ENCODE data around the gene AMIGO3.

The AMIGO3 gene

GRCh38 chr3:49720855-49721595 lies 1.5 kb upstream of the AMIGO3 start:
- Histone ChIP-seq H3K9me3 (ENCODE audit: control insufficient read depth in 5 of 5, low read length in 5 of 5) (no peaks in the 10 kb centered on the region), H3K27me3 (ENCODE audit: control insufficient read depth in 5 of 5, insufficient read depth in 4 of 5, low read length in 5 of 5) (peaks cover 0 to 2% (median 0%) of the 10 kb centered on the region in 5 donors), H3K27ac (ENCODE audit: low read depth, low read length) (no peak overlapping the region), H3K4me1 (ENCODE audit: control insufficient read depth in 5 of 5, insufficient read depth in 5 of 5, low read length in 5 of 5) (peaks cover 8 to 52% (median 41%) of the 10 kb centered on the region in 5 donors), H3K36me3 (ENCODE audit: control insufficient read depth in 5 of 5, insufficient read depth in 5 of 5, low read length in 5 of 5) (peaks cover 0 to 35% (median 31%) of the 10 kb centered on the region in 5 donors), H3K4me3 (ENCODE audit: low read depth in 1 of 5, low read length in 5 of 5) (no peak overlapping the region), H3K9ac (ENCODE audit: low read length in 5 of 5) (peak overlapping the region in 1 of 5 donors; percentile 14)

DNA sequence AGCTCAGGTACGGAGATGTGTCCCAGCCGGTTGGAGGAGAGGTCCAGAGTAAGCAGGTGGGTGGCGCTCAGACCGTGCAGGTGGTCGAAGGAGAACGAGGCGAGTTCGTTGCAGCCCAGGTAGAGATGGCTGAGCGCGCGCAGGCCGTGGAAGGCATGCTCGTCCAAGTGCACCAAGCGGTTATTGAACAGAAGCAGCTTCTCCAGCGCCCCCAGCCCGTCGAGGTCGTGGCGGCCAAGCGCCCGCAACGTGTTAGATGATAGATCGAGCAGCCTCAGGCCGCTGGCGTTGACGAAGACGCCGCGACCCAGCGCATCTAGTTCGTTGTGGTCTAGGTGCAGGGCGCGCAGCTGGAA lies 648 bp downstream of the AMIGO3 start:
- no peaks in the 10 kb centered on the region for H3K9me3 ChIP-seq (ENCODE audit: control insufficient read depth in 5 of 5, low read length in 5 of 5)
- H3K9ac ChIP-seq (ENCODE audit: low read length in 5 of 5), result peak overlapping the region in 3 of 5 donors; percentile 56 to 72 (median 67)
- peaks cover 0 to 47% (median 36%) of the 10 kb centered on the region in 5 donors for H3K36me3 ChIP-seq (ENCODE audit: control insufficient read depth in 5 of 5, insufficient read depth in 5 of 5, low read length in 5 of 5)
- H3K4me3 ChIP-seq (ENCODE audit: low read depth in 1 of 5, low read length in 5 of 5), result peak overlapping the region in 4 of 5 donors; percentile 65 to 87 (median 85)
- H3K27me3 ChIP-seq (ENCODE audit: control insufficient read depth in 5 of 5, insufficient read depth in 4 of 5, low read length in 5 of 5), result peaks cover 0 to 2% (median 0%) of the 10 kb centered on the region in 5 donors
- H3K4me1 ChIP-seq (ENCODE audit: control insufficient read depth in 5 of 5, insufficient read depth in 5 of 5, low read length in 5 of 5), result peaks cover 8 to 43% (median 32%) of the 10 kb centered on the region in 5 donors
- no peak overlapping the region for H3K27ac ChIP-seq (ENCODE audit: low read depth, low read length)

DNA sequence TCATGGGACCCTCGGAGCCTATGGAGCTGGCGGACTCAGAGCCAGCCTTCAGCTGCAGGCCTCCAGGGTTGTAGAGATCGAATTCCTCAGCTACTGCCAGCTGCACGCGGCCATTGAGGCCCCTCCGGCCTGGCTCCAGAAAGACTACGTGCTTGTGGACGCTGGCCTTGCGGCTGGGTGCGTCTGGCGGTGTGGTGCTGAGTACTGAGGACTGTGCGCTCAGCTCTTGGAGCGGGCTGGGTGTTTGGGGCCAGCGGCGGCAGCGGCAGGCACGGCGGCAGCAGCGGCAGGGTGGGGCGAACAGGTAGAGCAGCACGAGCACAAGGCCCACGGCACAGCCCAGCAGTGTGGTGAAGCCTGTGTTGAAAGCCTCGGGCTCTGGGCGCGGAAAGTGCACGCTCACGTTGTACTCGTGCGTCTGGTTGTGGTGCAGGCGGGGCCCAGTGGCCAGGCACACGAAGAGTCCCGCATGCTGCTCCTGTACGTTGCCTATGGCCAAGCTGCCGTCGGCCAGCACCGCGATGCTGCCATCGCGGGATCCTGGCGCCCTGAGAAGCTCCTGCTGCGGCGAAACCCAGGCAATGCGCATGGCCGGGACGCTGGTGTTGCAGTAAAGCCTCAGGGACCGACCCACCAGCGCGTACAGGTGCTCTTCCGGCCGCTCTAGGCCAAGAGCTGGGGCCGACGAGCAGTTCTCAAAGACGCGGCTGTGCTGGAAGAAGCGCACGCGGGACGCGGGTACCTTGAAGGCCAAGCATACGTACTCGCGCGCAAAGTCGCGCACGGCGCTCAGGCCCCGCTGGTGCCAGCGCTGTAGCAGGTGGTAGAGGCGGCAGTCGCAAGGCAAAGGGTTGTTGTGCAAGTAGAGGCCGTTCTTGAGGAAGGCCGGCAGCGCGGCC lies 1.3 kb downstream of the AMIGO3 start:
- Histone ChIP-seq H3K27me3 (ENCODE audit: control insufficient read depth in 5 of 5, insufficient read depth in 4 of 5, low read length in 5 of 5) (peaks cover 0 to 2% (median 0%) of the 10 kb centered on the region in 5 donors), H3K9me3 (ENCODE audit: control insufficient read depth in 5 of 5, low read length in 5 of 5) (no peaks in the 10 kb centered on the region), H3K9ac (ENCODE audit: low read length in 5 of 5) (no peak overlapping the region), H3K4me1 (ENCODE audit: control insufficient read depth in 5 of 5, insufficient read depth in 5 of 5, low read length in 5 of 5) (peaks cover 7 to 39% (median 28%) of the 10 kb centered on the region in 5 donors), H3K27ac (ENCODE audit: low read depth, low read length) (no peak overlapping the region), H3K36me3 (ENCODE audit: control insufficient read depth in 5 of 5, insufficient read depth in 5 of 5, low read length in 5 of 5) (peaks cover 0 to 51% (median 36%) of the 10 kb centered on the region in 5 donors), H3K4me3 (ENCODE audit: low read depth in 1 of 5, low read length in 5 of 5) (peak overlapping the region in 2 of 5 donors; percentile 85 to 87)

- Histone ChIP-seq H3K27me3 (ENCODE audit: control insufficient read depth in 5 of 5, insufficient read depth in 4 of 5, low read length in 5 of 5) (peaks cover 0 to 2% (median 0%) of the 10 kb centered on the region in 5 donors), H3K4me1 (ENCODE audit: control insufficient read depth in 5 of 5, insufficient read depth in 5 of 5, low read length in 5 of 5) (peaks cover 0 to 30% (median 20%) of the 10 kb centered on the region in 5 donors), H3K4me3 (ENCODE audit: low read depth in 1 of 5, low read length in 5 of 5) (no peak overlapping the region), H3K36me3 (ENCODE audit: control insufficient read depth in 5 of 5, insufficient read depth in 5 of 5, low read length in 5 of 5) (peaks cover 0 to 58% (median 37%) of the 10 kb centered on the region in 5 donors), H3K27ac (ENCODE audit: low read depth, low read length) (no peak overlapping the region), H3K9ac (ENCODE audit: low read length in 5 of 5) (no peak overlapping the region), H3K9me3 (ENCODE audit: control insufficient read depth in 5 of 5, low read length in 5 of 5) (no peaks in the 10 kb centered on the region)
These were observed 2.1 kb downstream of the AMIGO3 start for GRCh38 chr3:49717211-49717958.

- H3K36me3 ChIP-seq (ENCODE audit: control insufficient read depth in 5 of 5, insufficient read depth in 5 of 5, low read length in 5 of 5), result peaks cover 0 to 59% (median 34%) of the 10 kb centered on the region in 5 donors
- H3K27me3 ChIP-seq (ENCODE audit: control insufficient read depth in 5 of 5, insufficient read depth in 4 of 5, low read length in 5 of 5), result peaks cover 0 to 2% (median 0%) of the 10 kb centered on the region in 5 donors
- no peak overlapping the region for H3K4me3 ChIP-seq (ENCODE audit: low read depth in 1 of 5, low read length in 5 of 5)
- H3K9me3 ChIP-seq (ENCODE audit: control insufficient read depth in 5 of 5, low read length in 5 of 5), result no peaks in the 10 kb centered on the region
- H3K9ac ChIP-seq (ENCODE audit: low read length in 5 of 5), result no peak overlapping the region
- no peak overlapping the region for H3K27ac ChIP-seq (ENCODE audit: low read depth, low read length)
- peaks cover 0 to 28% (median 19%) of the 10 kb centered on the region in 5 donors for H3K4me1 ChIP-seq (ENCODE audit: control insufficient read depth in 5 of 5, insufficient read depth in 5 of 5, low read length in 5 of 5)
These were observed 2.7 kb downstream of the AMIGO3 start for GRCh38 chr3:49716691-49717210.

DNA sequence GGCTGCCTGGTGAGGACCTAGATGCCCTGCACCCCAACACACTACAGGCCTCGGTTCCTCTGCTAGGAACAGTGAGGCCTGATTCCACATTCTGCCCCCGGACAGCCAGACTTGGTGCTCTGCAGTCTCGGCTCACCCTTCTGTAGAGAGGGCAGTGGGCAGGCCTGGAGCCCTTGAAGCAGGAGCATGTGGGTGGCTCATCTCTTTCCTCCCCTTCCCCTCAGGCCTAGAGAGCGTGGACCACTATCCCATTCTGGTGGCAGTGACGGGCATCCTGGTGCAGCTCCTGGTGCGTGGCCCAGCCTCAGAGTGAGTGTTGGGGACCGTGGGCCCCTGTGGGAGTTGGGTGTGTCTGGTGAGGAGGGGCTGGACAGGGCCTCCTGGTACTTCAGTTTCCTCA lies 3.3 kb downstream of the AMIGO3 start:
- H3K27me3 ChIP-seq (ENCODE audit: control insufficient read depth in 5 of 5, insufficient read depth in 4 of 5, low read length in 5 of 5), result peaks cover 0 to 2% (median 0%) of the 10 kb centered on the region in 5 donors
- no peak overlapping the region for H3K27ac ChIP-seq (ENCODE audit: low read depth, low read length)
- no peak overlapping the region for H3K4me3 ChIP-seq (ENCODE audit: low read depth in 1 of 5, low read length in 5 of 5)
- H3K36me3 ChIP-seq (ENCODE audit: control insufficient read depth in 5 of 5, insufficient read depth in 5 of 5, low read length in 5 of 5), result peaks cover 0 to 59% (median 32%) of the 10 kb centered on the region in 5 donors
- H3K9me3 ChIP-seq (ENCODE audit: control insufficient read depth in 5 of 5, low read length in 5 of 5), result no peaks in the 10 kb centered on the region
- peaks cover 0 to 28% (median 19%) of the 10 kb centered on the region in 5 donors for H3K4me1 ChIP-seq (ENCODE audit: control insufficient read depth in 5 of 5, insufficient read depth in 5 of 5, low read length in 5 of 5)
- no peak overlapping the region for H3K9ac ChIP-seq (ENCODE audit: low read length in 5 of 5)

GRCh38 chr3:49715611-49716121 lies 3.8 kb downstream of the AMIGO3 start:
- Histone ChIP-seq H3K4me3 (ENCODE audit: low read depth in 1 of 5, low read length in 5 of 5) (no peak overlapping the region), H3K36me3 (ENCODE audit: control insufficient read depth in 5 of 5, insufficient read depth in 5 of 5, low read length in 5 of 5) (peaks cover 0 to 56% (median 31%) of the 10 kb centered on the region in 5 donors), H3K27me3 (ENCODE audit: control insufficient read depth in 5 of 5, insufficient read depth in 4 of 5, low read length in 5 of 5) (peaks cover 0 to 2% (median 0%) of the 10 kb centered on the region in 5 donors), H3K9ac (ENCODE audit: low read length in 5 of 5) (no peak overlapping the region), H3K4me1 (ENCODE audit: control insufficient read depth in 5 of 5, insufficient read depth in 5 of 5, low read length in 5 of 5) (peaks cover 0 to 28% (median 19%) of the 10 kb centered on the region in 5 donors), H3K9me3 (ENCODE audit: control insufficient read depth in 5 of 5, low read length in 5 of 5) (no peaks in the 10 kb centered on the region), H3K27ac (ENCODE audit: low read depth, low read length) (no peak overlapping the region)

- H3K27ac ChIP-seq (ENCODE audit: low read depth, low read length), result no peak overlapping the region
- no peak overlapping the region for H3K4me3 ChIP-seq (ENCODE audit: low read depth in 1 of 5, low read length in 5 of 5)
- H3K36me3 ChIP-seq (ENCODE audit: control insufficient read depth in 5 of 5, insufficient read depth in 5 of 5, low read length in 5 of 5), result peaks cover 0 to 56% (median 30%) of the 10 kb centered on the region in 5 donors
- H3K9me3 ChIP-seq (ENCODE audit: control insufficient read depth in 5 of 5, low read length in 5 of 5), result no peaks in the 10 kb centered on the region
- H3K27me3 ChIP-seq (ENCODE audit: control insufficient read depth in 5 of 5, insufficient read depth in 4 of 5, low read length in 5 of 5), result peaks cover 0 to 2% (median 0%) of the 10 kb centered on the region in 5 donors
- peaks cover 0 to 21% (median 16%) of the 10 kb centered on the region in 5 donors for H3K4me1 ChIP-seq (ENCODE audit: control insufficient read depth in 5 of 5, insufficient read depth in 5 of 5, low read length in 5 of 5)
- H3K9ac ChIP-seq (ENCODE audit: low read length in 5 of 5), result no peak overlapping the region
These were observed 4.5 kb downstream of the AMIGO3 start for GRCh38 chr3:49714728-49715550.
